ENCODE measurements around the gene HOXD13. TPM values are rescaled to one million over a fixed set of nuclear protein-coding genes. Genes with fewer than 3 reads are reported as not detected.

HOXD13 gene
- total and polyA plus RNA-seq, 2 of the 8 experiments (the other 6 are each of a cell fraction or from before 2014, with no cell fraction given), result not detected

- TF ChIP-seq KDM1A (IDR thresholded peaks at IDR 0.05; ENCODE audit: borderline replicate concordance, low read length), result 0 out of 2 replicates have a peak, but pooled peaks have one; percentile 47
- no peak for TF ChIP-seq EP300 (IDR thresholded peaks at IDR 0.05; ENCODE audit: borderline replicate concordance in 1 of 2, low read depth in 2 of 2, low read length in 2 of 2)
- TF ChIP-seq ATF2 (IDR thresholded peaks at IDR 0.05; ENCODE audit: low read length), result no peak
- TF ChIP-seq EGR1 (IDR thresholded peaks at IDR 0.05; ENCODE audit: borderline replicate concordance, low read depth, low read length), result no peak
- 0 out of 2 replicates have a peak, but pooled peaks have one; percentile 55 for TF ChIP-seq TCF12 (IDR thresholded peaks at IDR 0.05; ENCODE audit: low read depth, low read length)
- 0 out of 2 replicates have a peak, but pooled peaks have one; percentile 14 for TF ChIP-seq SRF (IDR thresholded peaks at IDR 0.05; ENCODE audit: low read depth, low read length)
- 0 out of 2 replicates have a peak, but pooled peaks have one; percentile 38 for TF ChIP-seq YY1 (IDR thresholded peaks at IDR 0.05; ENCODE audit: low read depth, low read length)
- no peak for TF ChIP-seq SP4 (IDR thresholded peaks at IDR 0.05; ENCODE audit: low read length)
- no peak for TF ChIP-seq SIX5 (IDR thresholded peaks at IDR 0.05; ENCODE audit: low read depth, low read length)
- TF ChIP-seq RAD21 (IDR thresholded peaks at IDR 0.05 in 1 of 2, conservative IDR thresholded peaks at IDR 0.05 in 1 of 2; ENCODE audit: low read depth in 2 of 2, low read length in 2 of 2), result peak; percentile 61 to 78
Measured at GRCh38 chr2:176079831-176080539, 12.5 kb upstream of the HOXD13 start (continued).

Data from H1 (cell line).